Muscle of leg (tissue), 11 donors: ENCODE results near the gene GPR17. TPM values are rescaled to one million over a fixed set of nuclear protein-coding genes. Genes with fewer than 3 reads are reported as not detected.

Experiments used
- DNase-seq: peaks from one replicate; pipeline ENCODE4 v3.0.0; 2013
- H3K27ac ChIP-seq: one replicate; pipeline ENCODE4 v1.5.1; 2013; ENCODE audit warnings: mild to moderate bottlenecking, low read length, control low read depth
- H3K27me3 ChIP-seq: one replicate; pipeline ENCODE4 v1.6.1; 2013; ENCODE audit warnings: low read length; ENCODE audit not compliant: control insufficient read depth, insufficient read depth
- H3K36me3 ChIP-seq: one replicate; pipeline ENCODE4 v1.6.1; 2013; ENCODE audit warnings: low read length; ENCODE audit not compliant: control insufficient read depth, insufficient read depth
- H3K4me1 ChIP-seq: one replicate; pipeline ENCODE4 v1.6.1; 2013; ENCODE audit warnings: low read length; ENCODE audit not compliant: control insufficient read depth, insufficient read depth
- H3K4me3 ChIP-seq: one replicate; pipeline ENCODE4 v1.5.1; 2013; ENCODE audit warnings: low read length, control low read depth
- H3K9me3 ChIP-seq: replicated peaks from 2 replicates; pipeline ENCODE4 v1.6.1; 2013; ENCODE audit warnings: low read depth, low read length; ENCODE audit not compliant: control insufficient read depth
- WGBS: methylation state at CpG from one replicate; pipeline ENCODE4 v1.1.5; 2013; ENCODE audit warnings: missing lambda C conversion rate; ENCODE audit not compliant: insufficient coverage; 5-methylcytosine and 5-hydroxymethylcytosine counted together
- polyA plus RNA-seq, 8 donors: library from polyadenylated mRNA; unstranded; fragments of 120-200 nt; gene quantifications; one replicate each; pipeline versions ENCODE4 v1.2.1 to v1.2.3, GENCODE V29; 2013; ENCODE audit warnings: inconsistent platforms in 1 of 8, low replicate concordance in 1 of 8; ENCODE audit not compliant: insufficient read length in 8 of 8, insufficient read depth in 1 of 8
- total RNA-seq: library from RNA; stranded (reverse); fragments of 120-200 nt; gene quantifications from one replicate; pipeline ENCODE4 v1.2.4, GENCODE V29; 2013

Gene GPR17
- total and polyA plus RNA-seq, 9 donors, result 0.53 to 11.2 (median 3.9) TPM

DNA sequence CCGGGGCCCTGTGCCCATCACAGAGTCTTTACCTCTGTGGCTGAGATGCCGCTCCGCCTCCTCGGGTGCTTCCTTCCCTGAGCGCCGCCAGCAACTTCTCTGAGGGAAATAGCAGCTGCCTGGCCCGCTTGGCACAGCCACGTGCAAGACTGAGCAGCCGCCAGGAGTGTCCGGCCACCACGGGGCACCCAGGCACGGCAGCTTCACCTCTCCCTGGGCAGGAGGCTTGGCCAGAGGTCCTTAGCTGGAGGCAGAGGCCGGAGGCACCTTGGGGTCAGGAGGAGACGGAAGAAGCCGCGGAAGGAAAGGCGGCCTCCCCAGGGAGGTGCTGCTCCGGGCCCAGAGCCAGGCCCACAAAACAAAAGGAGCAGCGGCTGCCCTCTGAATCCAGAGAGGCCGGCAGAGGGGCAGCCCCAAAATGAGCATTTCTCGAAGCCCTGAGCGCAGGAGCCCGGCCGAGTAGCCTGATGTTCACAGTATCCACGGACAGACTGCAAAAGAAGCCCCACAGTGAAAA is 35.4 kb downstream of the GPR17 start:
- 11% methylated on average over 20 of the region's 25 CpGs for WGBS
- H3K4me1 ChIP-seq, result peaks cover 28% of the 10 kb centered on the region
- H3K27me3 ChIP-seq, result peaks cover 24% of the 10 kb centered on the region
- peak overlapping the region; percentile 27 for H3K4me3 ChIP-seq
- no peak overlapping the region for H3K27ac ChIP-seq
- DNase-seq, result peak; percentile 47
- no peaks in the 10 kb centered on the region for H3K36me3 ChIP-seq
- no peaks in the 10 kb centered on the region for H3K9me3 ChIP-seq

DNA sequence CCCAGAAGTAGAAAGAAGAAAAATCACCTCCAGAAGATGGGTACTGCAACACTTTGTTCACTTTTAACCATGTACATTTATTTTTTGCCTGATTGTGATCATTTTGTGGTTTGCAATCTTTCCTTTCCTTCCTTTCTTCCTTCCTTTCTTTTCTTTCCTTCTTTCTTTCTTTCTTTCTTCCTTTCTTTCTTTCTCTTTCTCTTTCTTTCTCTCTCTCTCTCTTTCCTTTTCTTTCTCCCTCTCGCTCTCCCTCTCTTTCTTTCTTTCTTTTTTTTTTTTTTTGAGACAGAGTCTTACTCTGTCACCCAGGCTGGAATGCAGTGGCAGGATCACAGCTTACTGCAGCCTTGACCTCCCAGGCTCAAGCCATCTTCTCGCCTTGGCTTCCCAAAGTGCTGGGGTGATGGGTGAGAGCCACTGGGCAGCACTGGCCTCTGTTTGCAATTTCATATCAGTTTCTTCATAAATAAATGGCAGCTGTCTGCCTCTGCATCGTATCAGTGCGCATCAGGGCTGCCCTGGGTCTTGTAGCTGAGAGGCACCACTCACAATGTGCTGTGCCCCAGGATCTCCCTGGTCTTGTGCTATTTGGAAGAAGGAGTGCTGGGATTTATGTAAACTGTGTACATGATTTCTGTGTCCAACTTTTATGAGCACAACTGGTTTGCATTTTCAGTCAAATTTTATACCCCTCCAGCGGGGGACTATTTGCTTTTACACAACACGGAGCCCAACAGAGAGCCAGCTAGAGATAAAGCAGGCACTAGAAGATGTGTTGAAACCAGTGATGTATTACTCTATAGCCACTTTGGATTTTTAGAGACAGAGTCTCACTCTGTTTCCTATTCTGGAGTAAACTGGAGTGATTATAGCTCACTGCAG is 36.3 kb downstream of the GPR17 start:
- no peak overlapping the region for H3K4me3 ChIP-seq
- no peaks in the 10 kb centered on the region for H3K36me3 ChIP-seq
- WGBS, result 83% methylated on average over 1 of the region's 6 CpGs
- no peak overlapping the region for H3K27ac ChIP-seq
- peaks cover 21% of the 10 kb centered on the region for H3K4me1 ChIP-seq
- DNase-seq, result no peak
- no peaks in the 10 kb centered on the region for H3K9me3 ChIP-seq
- peaks cover 15% of the 10 kb centered on the region for H3K27me3 ChIP-seq

DNA sequence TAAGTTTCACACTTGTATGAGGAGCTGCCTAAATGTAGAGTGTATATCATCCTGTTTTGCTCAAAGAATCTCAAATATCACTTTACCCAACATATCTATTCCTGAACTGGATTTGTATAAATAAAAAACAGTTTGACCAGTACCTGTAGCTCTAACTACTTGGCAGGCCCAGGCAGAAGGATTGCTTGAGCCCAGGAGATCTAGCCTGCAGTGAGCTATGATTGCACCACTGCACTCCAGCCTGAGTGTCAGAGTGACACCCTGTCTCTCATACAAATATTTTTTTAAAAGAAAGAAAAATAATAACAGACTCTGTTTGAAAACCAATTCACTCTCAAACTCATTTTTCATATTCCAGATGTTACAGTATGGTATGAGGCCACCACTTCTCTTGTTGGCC is 37.1 kb downstream of the GPR17 start:
- H3K4me3 ChIP-seq, result no peak overlapping the region
- H3K9me3 ChIP-seq, result no peaks in the 10 kb centered on the region
- DNase-seq, result no peak
- no peak overlapping the region for H3K27ac ChIP-seq
- H3K36me3 ChIP-seq, result no peaks in the 10 kb centered on the region
- peaks cover 21% of the 10 kb centered on the region for H3K4me1 ChIP-seq
- H3K27me3 ChIP-seq, result peaks cover 8% of the 10 kb centered on the region

DNA sequence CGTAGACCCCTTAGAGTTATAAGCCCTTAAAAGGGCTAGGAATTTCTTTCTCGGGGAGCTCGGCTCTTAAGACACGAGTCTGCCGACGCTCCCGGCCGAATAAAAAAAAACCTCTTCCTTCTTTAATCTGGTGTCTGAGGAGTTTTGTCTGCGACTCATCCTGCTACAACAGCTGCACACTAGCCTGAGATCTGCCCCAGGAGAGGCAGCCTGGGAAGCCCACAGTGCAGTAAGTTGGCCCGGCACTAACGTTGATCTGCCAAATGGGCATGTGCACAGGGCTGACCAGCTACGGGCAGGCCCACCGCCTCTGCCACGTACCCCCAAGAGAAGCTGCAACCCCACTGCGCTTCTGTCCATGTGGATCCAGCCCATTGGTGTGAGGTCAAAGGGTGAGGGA is 37.8 kb downstream of the GPR17 start:
- H3K4me1 ChIP-seq, result peaks cover 21% of the 10 kb centered on the region
- no peak overlapping the region for H3K4me3 ChIP-seq
- peaks cover 4% of the 10 kb centered on the region for H3K27me3 ChIP-seq
- no peaks in the 10 kb centered on the region for H3K36me3 ChIP-seq
- H3K9me3 ChIP-seq, result no peaks in the 10 kb centered on the region
- DNase-seq, result peak; percentile 57
- H3K27ac ChIP-seq, result no peak overlapping the region
- WGBS, result 24% methylated on average over 2 of the region's 15 CpGs

DNA sequence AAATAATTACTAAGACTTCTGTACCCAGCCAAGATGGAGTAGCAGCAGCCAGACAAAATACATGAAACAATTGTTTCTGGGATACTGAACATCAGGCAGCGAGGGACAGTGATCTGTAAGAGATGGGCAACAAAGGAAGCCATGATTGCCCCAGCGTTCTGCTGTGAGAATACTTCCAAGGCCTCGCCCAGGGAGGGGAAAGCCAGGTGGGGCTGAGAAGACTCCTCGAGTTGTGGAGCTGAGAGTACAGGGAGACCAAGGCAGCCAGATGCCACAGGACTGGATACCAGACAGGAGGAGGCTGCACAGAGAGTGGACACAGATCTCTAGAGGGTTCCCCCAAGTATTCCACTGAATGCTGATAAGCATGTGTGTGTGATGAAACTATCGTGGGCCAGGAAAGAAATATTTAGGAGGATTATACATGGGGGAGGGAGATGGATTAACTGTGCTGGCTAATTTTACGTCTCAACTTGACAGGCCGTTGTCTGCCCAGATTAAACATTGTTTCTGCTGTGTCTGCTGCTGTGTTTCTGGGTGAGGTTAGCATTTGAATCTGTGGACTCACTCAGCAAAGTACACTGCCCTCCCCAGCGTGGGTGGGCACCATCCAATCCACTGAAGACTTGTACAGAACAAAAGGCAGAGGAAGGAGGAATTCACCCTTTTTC is 39.6 kb downstream of the GPR17 start:
- H3K27me3 ChIP-seq, result peaks cover 2% of the 10 kb centered on the region
- no peak overlapping the region for H3K27ac ChIP-seq
- peaks cover 20% of the 10 kb centered on the region for H3K4me1 ChIP-seq
- 55% methylated on average over 7 of the region's 8 CpGs for WGBS
- no peak for DNase-seq
- H3K9me3 ChIP-seq, result peaks cover 5% of the 10 kb centered on the region
- H3K4me3 ChIP-seq, result no peak overlapping the region
- H3K36me3 ChIP-seq, result no peaks in the 10 kb centered on the region

DNA sequence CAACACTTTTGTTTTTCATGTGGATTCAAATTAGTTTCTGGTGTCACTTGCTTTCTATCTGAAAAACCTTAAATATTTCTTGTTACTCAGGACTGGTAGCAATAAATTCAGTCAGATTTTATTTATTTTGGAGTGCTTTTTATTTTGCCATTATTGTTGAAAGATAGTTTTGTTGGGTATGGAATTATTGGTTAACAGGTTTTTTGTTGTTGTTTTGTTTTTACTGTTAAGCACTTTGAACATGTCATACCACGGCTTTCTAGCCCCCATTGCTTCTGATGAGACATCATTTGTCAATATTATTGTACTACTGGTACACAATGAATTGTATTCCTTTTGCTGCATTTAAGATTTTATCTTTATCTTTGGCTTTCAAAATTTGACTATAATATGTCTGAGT is 42.5 kb downstream of the GPR17 start:
- peaks cover 12% of the 10 kb centered on the region for H3K9me3 ChIP-seq
- WGBS, result no CpG with 5 or more reads among the region's 1 CpG
- DNase-seq, result no peak
- no peaks in the 10 kb centered on the region for H3K36me3 ChIP-seq
- H3K4me1 ChIP-seq, result peaks cover 6% of the 10 kb centered on the region
- H3K27ac ChIP-seq, result no peak overlapping the region
- no peaks in the 10 kb centered on the region for H3K27me3 ChIP-seq
- H3K4me3 ChIP-seq, result no peak overlapping the region

DNA sequence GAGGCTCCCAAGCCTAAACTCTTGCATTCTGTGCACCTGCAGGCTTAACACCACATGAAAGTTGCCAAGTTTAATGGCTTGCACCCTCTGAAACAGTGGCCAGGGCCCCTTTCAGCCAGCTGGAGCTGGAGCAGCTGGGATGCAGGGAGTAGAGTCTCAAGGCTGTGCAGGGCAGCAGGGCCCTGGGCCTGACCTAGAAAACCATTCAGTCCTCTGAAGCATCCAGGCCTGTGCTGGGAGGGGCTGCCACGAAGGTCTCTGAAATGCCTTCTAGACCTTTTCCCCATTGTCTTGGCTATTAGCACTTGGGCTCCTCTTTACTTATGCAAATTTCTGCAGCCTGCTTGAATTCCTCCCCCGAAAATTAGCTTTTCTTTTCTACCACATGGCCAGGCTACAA is 44.7 kb downstream of the GPR17 start:
- Histone ChIP-seq H3K4me1 (no peaks in the 10 kb centered on the region), H3K36me3 (no peaks in the 10 kb centered on the region), H3K27me3 (no peaks in the 10 kb centered on the region), H3K27ac (no peak overlapping the region), H3K9me3 (peaks cover 12% of the 10 kb centered on the region), H3K4me3 (no peak overlapping the region)
- DNase-seq, result no peak
- 87% methylated on average over 2 of the region's 2 CpGs for WGBS

DNA sequence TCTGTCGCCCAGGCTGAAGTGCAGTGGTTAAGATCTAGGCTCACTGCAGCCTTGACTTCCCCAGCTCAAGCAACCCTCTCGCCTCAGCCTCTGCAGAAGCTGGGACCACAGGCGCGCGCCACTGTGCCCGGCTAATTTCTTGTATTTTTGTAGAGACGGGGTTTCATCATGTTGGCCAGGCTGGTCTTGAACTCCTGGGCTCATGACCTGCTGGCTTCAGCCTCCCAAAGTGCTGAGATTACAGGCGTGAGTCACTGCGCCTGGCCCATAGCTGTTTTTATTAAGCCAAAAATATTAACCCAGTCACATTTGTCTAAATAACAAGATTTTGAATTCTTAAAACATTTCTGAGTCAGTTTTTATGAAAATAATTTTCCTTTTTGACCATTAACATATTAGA is 49.0 kb downstream of the GPR17 start:
- no peak overlapping the region for H3K27ac ChIP-seq
- peaks cover 2% of the 10 kb centered on the region for H3K4me1 ChIP-seq
- WGBS, result 98% methylated on average over 5 of the region's 9 CpGs
- H3K4me3 ChIP-seq, result no peak overlapping the region
- no peaks in the 10 kb centered on the region for H3K27me3 ChIP-seq
- DNase-seq, result no peak
- H3K36me3 ChIP-seq, result no peaks in the 10 kb centered on the region
- peaks cover 12% of the 10 kb centered on the region for H3K9me3 ChIP-seq

DNA sequence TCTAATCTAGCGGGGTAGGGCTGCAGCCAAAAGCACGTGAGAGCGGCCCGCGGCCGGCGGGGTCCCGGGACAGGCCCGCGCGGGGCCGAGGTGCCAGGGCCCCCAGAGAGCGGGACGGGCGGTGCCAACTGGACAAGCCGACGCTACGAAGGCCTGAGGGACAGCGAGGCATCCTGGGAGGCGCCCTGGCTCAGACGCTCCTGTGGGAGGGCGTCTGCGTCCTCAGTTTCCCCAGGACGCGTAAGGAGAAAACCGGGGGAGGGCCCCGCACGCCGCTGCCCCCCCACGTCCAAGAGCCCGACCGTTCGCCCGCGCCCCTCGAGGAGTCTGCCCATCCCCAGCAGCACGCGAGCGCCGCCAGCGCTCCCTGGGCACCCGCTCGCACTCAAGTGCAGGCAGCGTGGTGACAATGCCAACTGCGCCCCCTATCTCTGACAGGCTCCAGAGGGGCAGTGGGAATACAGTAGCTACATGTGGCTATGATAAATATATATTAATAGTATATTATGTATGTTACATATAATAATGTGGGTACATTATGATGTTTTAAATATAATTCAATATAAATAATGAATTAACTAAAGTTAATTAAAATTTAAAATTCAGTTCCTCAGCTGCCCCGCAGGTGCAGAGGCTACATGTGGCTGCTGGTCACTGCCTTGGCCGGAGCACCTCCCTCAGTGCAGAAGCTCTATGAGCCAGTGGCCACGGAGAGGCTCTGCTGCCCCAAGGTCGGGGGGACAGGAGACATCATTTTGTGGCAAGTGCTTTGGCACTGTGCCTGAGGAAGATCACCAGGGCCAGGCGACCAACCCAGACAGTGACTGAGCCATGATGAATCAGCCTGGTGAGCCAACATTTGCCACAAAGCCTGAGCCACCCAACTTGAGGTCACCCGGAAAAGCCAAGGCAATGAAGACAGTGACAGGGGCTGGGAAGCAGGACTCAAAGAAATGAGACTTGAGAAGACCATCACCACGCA is 49.8 kb downstream of the GPR17 start:
- Histone ChIP-seq H3K9me3 (peaks cover 5% of the 10 kb centered on the region), H3K4me1 (peaks cover 7% of the 10 kb centered on the region), H3K27ac (no peak overlapping the region), H3K27me3 (no peaks in the 10 kb centered on the region), H3K4me3 (peak overlapping the region; percentile 27), H3K36me3 (no peaks in the 10 kb centered on the region)
- peak; percentile 48 for DNase-seq
- WGBS, result 22% methylated on average over 44 of the region's 52 CpGs
